Panc1 (cell line): ENCODE data around the gene NHLRC1. TPM values are rescaled to one million over a fixed set of nuclear protein-coding genes. Genes with fewer than 3 reads are reported as not detected.

Experiments
- ATAC-seq: fragments of 200-7000 bp; cut with Tn5 transposase; 2 replicates; pipeline ENCODE4 v1.9.1; 2020; ENCODE audit warnings: mild to moderate bottlenecking, moderate library complexity
- BruUV-seq: library from RNA; stranded (reverse); fragments of 400-500 nt; replicated peaks from 2 replicates; lab custom pipeline; 2021; lab: Mats Ljungman, UMichigan
- CTCF ChIA-PET: fragments of 300-600 bp; sonication (Branson Sonifier 250); formaldehyde crosslinking; loops from one replicate; lab custom pipeline; 2022; ENCODE audit warnings: antibody characterized with exemption; lab: Charles Lee
- POLR2A ChIA-PET: fragments of 300-600 bp; sonication (Branson Sonifier 250); formaldehyde crosslinking; loops from one replicate; lab custom pipeline; 2022; ENCODE audit warnings: antibody characterized with exemption; lab: Charles Lee
- DNase-seq: peaks from one replicate; pipeline ENCODE4 v3.0.0-alpha.2; 2010; ENCODE audit warnings: low read depth, low spot score
- H3K27ac ChIP-seq: 2 replicates; pipeline ENCODE4 v1.5.1; 2011; ENCODE audit warnings: mild to moderate bottlenecking, low read length, inconsistent platforms
- H3K27me3 ChIP-seq: fragments of 200-500 bp; sonication (Bioruptor generic); 2 replicates; pipeline ENCODE4 v1.6.0; 2014; ENCODE audit warnings: low read length, inconsistent platforms; ENCODE audit not compliant: control insufficient read depth, insufficient read depth
- H3K36me3 ChIP-seq: fragments of 200-500 bp; sonication (Bioruptor generic); 2 replicates; pipeline ENCODE4 v1.5.1; 2014; ENCODE audit warnings: inconsistent platforms, mild to moderate bottlenecking, low read length, moderate library complexity; ENCODE audit not compliant: control insufficient read depth, insufficient read depth
- H3K4me1 ChIP-seq: 2 replicates; pipeline ENCODE4 v1.5.1; 2011; ENCODE audit warnings: inconsistent platforms, mild to moderate bottlenecking, low read length, moderate library complexity; ENCODE audit not compliant: control insufficient read depth, insufficient read depth
- H3K4me3 ChIP-seq, 2 experiments: 2 replicates each; pipeline ENCODE4 v1.5.1; 2011 to 2012; ENCODE audit warnings: low read depth in 2 of 2, low read length in 2 of 2, mild to moderate bottlenecking in 2 of 2, inconsistent platforms in 1 of 2, moderate library complexity in 1 of 2
- H3K9me3 ChIP-seq: fragments of 200-500 bp; sonication (Bioruptor generic); 2 replicates; pipeline ENCODE4 v1.5.1; 2014; ENCODE audit warnings: low read depth, mild to moderate bottlenecking, inconsistent platforms, low read length, moderate library complexity; ENCODE audit not compliant: control insufficient read depth, insufficient read depth
- POLR2AphosphoS5 ChIP-seq: IDR thresholded peaks from 2 replicates; pipeline ENCODE4 v1.6.1; 2012; ENCODE audit warnings: mild to moderate bottlenecking, low read depth, low read length, moderate library complexity
- SIN3A ChIP-seq: IDR thresholded peaks from 2 replicates; pipeline ENCODE4 v1.6.1; 2012; ENCODE audit warnings: low read depth, mild to moderate bottlenecking, low read length, moderate library complexity, borderline replicate concordance; ENCODE audit not compliant: insufficient read depth
- TCF7L2 ChIP-seq: IDR thresholded peaks from 2 replicates; pipeline ENCODE4 v1.6.1; 2011; ENCODE audit warnings: mild to moderate bottlenecking, low read depth, low read length, inconsistent platforms
- in situ Hi-C: cut with HindIII; loops from 2 replicates; pipeline ENCODE4 v1.10.0; 2016; ENCODE audit warnings: low sequenced_read_pairs, low pct_unique_long_range_greater_than_20kb
- intact Hi-C: fragments of 100-400 bp; cut with micrococcal nuclease; formaldehyde crosslinking; loops from one replicate; pipeline ENCODE4 v1.10.0; 2022; ENCODE audit not compliant: unreplicated experiment
- total RNA-seq: library from RNA; stranded (reverse); gene quantifications from one replicate; pipeline ENCODE4 v1.2.1, GENCODE V29; 2021; ENCODE audit not compliant: unreplicated experiment
- TF ChIP-seq, protein P1 (sequence below): fragments of 450-650 bp; IDR thresholded peaks from 2 replicates; pipeline ENCODE4 v1.5.1; 2017; ENCODE audit warnings: mild to moderate bottlenecking
- TF ChIP-seq, protein P2 (sequence below), 2 experiments: IDR thresholded peaks; 2 replicates each; pipeline ENCODE4 v1.6.1; 2011 to 2012; ENCODE audit warnings: low read depth in 2 of 2, control low read depth in 1 of 2, low read length in 1 of 2, mild to moderate bottlenecking in 1 of 2, moderate library complexity in 1 of 2; ENCODE audit not compliant: insufficient read depth in 1 of 2

NHLRC1 gene
- total RNA-seq, 1 experiment from 2014 or later = 2.1 TPM

DNA sequence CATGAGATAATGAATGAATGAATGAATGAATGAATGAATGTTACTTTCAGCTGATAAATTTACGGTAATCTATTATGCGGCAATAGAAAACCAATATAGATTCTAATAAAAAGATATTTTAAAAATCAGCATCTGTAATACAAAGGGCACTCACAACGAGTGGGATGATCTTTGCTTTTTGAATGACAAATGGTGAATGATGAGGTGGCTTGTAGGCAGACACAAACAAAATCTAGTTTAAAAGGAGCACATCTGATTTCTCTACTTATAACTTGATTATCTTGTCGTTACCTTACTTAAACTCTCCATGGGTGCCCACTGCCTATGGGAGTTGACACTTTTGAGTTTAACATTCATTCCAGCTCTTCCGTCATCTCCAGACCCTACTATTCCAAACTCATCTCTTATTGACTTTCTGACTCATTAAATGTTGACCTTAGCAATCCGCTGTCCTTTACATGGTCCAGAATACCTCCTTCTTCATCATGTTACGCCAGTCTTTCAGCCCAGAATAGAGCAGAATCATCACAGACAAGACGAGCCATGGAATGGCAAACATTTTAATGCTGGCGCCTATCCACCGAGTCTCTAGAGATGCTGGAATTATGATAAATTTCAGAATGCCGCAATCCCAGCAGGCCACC, 41.3 kb downstream of the NHLRC1 start:
- in situ Hi-C loops (no loop called here), intact Hi-C loops (no loop called here)
- BruUV-seq = no TSS peak
- H3K27ac ChIP-seq = no peak overlapping the region
- H3K9me3 ChIP-seq = no peaks in the 10 kb centered on the region
- CTCF ChIA-PET = no interaction called here
- no peaks in the 10 kb centered on the region for H3K27me3 ChIP-seq
- no peak overlapping the region for H3K4me3 ChIP-seq
- ATAC-seq = no peak
- no peaks in the 10 kb centered on the region for H3K4me1 ChIP-seq
- POLR2A ChIA-PET = interaction anchor here (0.9 kb wide), 1 partner anchor 80 kb away, joined by 3 read pairs; no protein-coding TSS in a partner anchor
- H3K36me3 ChIP-seq = no peaks in the 10 kb centered on the region
- no peak for DNase-seq
- no peak for TF ChIP-seq POLR2AphosphoS5
- TF ChIP-seq, protein P1, sequence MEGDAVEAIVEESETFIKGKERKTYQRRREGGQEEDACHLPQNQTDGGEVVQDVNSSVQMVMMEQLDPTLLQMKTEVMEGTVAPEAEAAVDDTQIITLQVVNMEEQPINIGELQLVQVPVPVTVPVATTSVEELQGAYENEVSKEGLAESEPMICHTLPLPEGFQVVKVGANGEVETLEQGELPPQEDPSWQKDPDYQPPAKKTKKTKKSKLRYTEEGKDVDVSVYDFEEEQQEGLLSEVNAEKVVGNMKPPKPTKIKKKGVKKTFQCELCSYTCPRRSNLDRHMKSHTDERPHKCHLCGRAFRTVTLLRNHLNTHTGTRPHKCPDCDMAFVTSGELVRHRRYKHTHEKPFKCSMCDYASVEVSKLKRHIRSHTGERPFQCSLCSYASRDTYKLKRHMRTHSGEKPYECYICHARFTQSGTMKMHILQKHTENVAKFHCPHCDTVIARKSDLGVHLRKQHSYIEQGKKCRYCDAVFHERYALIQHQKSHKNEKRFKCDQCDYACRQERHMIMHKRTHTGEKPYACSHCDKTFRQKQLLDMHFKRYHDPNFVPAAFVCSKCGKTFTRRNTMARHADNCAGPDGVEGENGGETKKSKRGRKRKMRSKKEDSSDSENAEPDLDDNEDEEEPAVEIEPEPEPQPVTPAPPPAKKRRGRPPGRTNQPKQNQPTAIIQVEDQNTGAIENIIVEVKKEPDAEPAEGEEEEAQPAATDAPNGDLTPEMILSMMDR = no peak
- TF ChIP-seq, protein P2, sequence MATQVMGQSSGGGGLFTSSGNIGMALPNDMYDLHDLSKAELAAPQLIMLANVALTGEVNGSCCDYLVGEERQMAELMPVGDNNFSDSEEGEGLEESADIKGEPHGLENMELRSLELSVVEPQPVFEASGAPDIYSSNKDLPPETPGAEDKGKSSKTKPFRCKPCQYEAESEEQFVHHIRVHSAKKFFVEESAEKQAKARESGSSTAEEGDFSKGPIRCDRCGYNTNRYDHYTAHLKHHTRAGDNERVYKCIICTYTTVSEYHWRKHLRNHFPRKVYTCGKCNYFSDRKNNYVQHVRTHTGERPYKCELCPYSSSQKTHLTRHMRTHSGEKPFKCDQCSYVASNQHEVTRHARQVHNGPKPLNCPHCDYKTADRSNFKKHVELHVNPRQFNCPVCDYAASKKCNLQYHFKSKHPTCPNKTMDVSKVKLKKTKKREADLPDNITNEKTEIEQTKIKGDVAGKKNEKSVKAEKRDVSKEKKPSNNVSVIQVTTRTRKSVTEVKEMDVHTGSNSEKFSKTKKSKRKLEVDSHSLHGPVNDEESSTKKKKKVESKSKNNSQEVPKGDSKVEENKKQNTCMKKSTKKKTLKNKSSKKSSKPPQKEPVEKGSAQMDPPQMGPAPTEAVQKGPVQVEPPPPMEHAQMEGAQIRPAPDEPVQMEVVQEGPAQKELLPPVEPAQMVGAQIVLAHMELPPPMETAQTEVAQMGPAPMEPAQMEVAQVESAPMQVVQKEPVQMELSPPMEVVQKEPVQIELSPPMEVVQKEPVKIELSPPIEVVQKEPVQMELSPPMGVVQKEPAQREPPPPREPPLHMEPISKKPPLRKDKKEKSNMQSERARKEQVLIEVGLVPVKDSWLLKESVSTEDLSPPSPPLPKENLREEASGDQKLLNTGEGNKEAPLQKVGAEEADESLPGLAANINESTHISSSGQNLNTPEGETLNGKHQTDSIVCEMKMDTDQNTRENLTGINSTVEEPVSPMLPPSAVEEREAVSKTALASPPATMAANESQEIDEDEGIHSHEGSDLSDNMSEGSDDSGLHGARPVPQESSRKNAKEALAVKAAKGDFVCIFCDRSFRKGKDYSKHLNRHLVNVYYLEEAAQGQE (IDR thresholded peaks at IDR 0.05; ENCODE audit: insufficient read depth in 1 of 2, low read depth in 2 of 2, low read length in 1 of 2) = no peak
- TF ChIP-seq TCF7L2 = no peak
- TF ChIP-seq SIN3A = no peak

DNA sequence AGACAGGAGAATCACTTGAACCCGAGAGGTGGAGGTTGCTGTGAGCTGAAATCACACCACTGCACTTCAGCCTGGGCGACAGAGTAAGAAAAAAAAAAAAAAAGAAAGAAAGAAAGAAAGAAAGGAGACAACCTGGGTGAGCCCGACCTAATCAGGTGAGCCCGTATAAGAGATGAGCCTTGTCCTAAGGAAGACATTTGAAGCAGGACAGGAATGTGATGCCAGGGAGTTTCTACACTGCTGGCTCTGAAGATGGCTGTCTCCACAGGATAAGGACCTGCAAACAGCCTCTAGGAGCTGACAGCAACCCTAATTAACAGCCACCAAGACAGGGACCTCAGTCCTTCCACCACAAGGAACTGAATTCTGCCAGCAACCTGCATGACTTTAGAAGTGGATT, 41.9 kb downstream of the NHLRC1 start:
- in situ Hi-C loops (no loop called here), intact Hi-C loops (no loop called here)
- Histone ChIP-seq H3K36me3 (no peaks in the 10 kb centered on the region), H3K27me3 (no peaks in the 10 kb centered on the region), H3K4me3 (no peak overlapping the region), H3K4me1 (no peaks in the 10 kb centered on the region), H3K9me3 (no peaks in the 10 kb centered on the region), H3K27ac (no peak overlapping the region)
- no peak for DNase-seq
- POLR2A ChIA-PET = interaction anchor here (0.9 kb wide), 1 partner anchor 79 kb away, joined by 3 read pairs; no protein-coding TSS in a partner anchor
- no TSS peak for BruUV-seq
- no peak for TF ChIP-seq TCF7L2
- CTCF ChIA-PET = interaction anchor here (0.7 kb wide), 1 partner anchor 41 kb away, joined by 3 read pairs; no protein-coding TSS in a partner anchor
- ATAC-seq = no peak

DNA sequence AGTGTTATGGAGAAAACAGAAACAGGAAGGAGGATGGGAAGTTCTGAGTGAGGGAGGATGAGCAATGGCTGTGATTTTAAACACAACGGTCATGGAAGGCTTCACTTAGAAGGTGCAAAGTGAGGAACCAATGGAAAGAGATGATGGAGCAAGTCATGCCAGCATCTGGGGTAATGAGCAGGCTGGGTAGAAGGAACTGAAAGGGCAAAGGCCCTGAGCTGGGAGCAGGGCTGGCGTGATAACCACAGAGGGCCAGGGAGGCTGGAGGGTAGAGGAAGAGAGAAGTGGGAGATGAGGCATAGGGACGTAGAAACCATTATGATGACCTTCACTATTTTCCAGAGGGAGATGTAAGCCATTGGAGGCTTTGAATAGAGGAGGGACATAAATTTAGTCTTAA, 43.6 kb downstream of the NHLRC1 start:
- DNase-seq (no peak), ATAC-seq (no peak)
- Histone ChIP-seq H3K27me3 (no peaks in the 10 kb centered on the region), H3K9me3 (no peaks in the 10 kb centered on the region), H3K36me3 (no peaks in the 10 kb centered on the region), H3K4me3 (no peak overlapping the region), H3K4me1 (no peaks in the 10 kb centered on the region), H3K27ac (no peak overlapping the region)
- BruUV-seq = no TSS peak
- intact Hi-C loops (no loop called here), in situ Hi-C loops (no loop called here)
- TF ChIP-seq POLR2AphosphoS5 = no peak
- no peak for TF ChIP-seq TCF7L2
- TF ChIP-seq, protein P1 = no peak
- TF ChIP-seq, protein P2 (IDR thresholded peaks at IDR 0.05; ENCODE audit: insufficient read depth in 1 of 2, low read depth in 2 of 2, low read length in 1 of 2) = no peak
- TF ChIP-seq SIN3A = no peak
- ChIA-PET CTCF (no interaction called here), POLR2A (interaction anchor here (0.6 kb wide), 1 partner anchor 35 kb away, joined by 3 read pairs; no protein-coding TSS in a partner anchor)
